Articular chondrocyte of knee joint (primary cell): ENCODE measurements around the gene GSC2. TPM values are rescaled to one million over a fixed set of nuclear protein-coding genes. Genes with fewer than 3 reads are reported as not detected.

ENCODE experiments used
- total RNA-seq: library from RNA; depleted of rRNA; stranded (reverse); fragments of >200 nt; gene quantifications from 2 replicates; pipeline ENCODE4 v1.2.3, GENCODE V29; 2012

Gene GSC2
- total RNA-seq, result not detected in 2 replicates

GRCh38 chr22:19149991-19150390 is at the start of gene GSC2:
TSS of gene GSC2 (minus strand) at chr22:19150292. CDS start at chr22:19150283, 9 bp downstream.

DNA sequence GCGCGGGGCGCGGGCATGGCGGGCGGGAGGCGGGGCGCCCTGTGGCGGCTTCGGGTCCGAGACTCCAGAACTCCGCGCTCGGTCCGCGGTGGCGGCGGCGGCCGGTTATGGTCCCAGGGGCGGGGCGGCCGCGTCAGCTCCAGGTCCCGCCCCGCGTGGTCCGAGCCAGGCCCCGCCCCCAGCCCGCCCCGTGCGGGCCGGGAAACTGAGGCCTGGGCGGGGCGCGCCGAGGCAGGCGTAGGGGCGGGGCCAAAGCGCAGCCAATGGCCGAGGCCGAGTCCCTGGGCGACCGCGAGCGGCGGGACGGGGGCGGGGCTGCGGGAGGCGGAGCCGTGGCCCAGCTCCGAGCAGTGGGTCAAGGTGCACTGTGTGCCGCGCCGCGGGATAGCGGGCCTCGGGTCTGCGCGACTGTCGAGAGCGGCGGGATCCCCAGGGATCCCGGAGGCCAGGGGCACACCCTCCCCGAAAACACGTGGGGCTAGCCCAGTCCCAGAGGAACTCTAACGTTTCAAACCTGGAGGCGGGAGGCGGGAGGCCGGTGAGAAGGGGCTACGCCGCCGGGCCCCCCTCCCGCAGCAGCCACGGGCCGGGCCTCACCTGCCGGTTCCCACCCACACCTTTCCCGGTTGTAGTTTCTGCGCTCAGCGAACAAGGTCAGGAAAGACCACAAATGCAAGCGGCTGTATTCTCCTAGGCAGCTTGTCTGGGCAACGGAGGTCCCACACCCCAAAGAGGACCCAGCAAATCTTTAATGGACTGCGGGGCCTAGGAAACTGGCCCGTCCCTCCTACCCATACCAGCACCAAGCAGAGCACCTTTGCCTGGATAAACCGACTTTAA is 28.8 kb upstream of the GSC2 start, which contains the start of gene SLC25A1:
Gene SLC25A1 (minus strand): TSS at position 80 of the 840 bp plus-strand sequence. CDS start 63 bp downstream, at position 17.

DNA sequence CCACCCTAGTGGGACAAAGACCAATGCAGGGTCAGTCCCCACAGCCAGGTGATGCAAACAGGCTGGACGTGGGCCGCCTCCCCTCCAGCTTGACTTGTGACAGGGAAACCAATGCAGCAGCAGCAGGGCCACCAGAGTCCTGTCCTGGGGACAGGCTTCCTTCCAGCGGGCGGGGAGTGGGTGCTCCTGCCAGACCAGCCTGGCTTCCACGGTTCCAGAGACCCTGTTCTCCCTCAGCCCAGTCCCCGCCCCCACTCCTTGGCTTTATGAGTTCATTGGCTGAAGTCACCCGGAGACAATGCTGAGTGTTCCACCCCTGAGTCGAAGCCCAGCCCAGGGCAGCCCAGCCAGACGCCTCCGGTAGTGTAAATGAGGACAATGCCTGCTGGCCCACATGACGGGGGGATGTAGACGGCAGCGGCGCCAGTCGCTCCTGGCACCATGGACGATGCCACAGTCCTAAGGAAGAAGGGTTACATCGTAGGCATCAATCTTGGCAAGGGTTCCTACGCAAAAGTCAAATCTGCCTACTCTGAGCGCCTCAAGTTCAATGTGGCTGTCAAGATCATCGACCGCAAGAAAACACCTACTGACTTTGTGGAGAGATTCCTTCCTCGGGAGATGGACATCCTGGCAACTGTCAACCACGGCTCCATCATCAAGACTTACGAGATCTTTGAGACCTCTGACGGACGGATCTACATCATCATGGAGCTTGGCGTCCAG is 19.0 kb downstream of the GSC2 start, which contains the start of gene TSSK2:
Gene TSSK2 (plus strand): TSS at position 350 of the 726 bp plus-strand sequence. CDS start 92 bp downstream, at position 442.

DNA sequence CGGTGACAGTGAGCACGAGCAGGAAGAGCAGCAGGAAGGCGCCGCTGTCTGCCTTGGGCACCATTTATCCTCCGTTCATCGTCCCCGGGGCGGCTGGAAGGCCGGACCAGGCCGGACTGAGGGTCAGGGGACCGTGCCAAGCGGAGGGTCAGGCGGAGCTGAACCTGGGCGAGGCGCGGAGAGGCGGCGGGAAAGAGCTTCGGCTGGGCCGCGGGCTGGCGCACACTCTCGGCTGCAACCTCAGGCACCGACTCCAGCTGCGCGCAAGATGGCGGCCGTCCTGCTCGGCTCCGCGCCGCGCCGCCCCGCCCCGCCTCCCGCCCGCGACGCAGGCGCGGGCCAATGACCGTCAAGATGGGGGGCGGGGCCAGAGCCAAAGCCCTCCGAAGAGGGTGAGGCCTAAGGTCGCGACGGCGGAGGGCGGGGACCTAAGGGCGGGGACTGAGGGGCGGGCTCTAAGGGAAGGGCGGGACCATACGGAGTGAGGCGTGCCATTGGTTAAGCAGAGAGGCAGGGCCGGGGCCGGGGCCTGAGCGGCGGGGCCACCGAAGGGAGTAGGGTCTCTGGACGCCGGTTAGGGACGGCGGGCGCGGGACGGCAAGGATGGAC is 27.8 kb downstream of the GSC2 start, which contains the start of gene DGCR2:
Gene DGCR2 (minus strand): TSS at position 270 of the 609 bp plus-strand sequence. CDS start 206 bp downstream, at position 64.

Other genes starting within 250 kb of the GSC2 start
- gene DGCR6, start 244.0 kb downstream of the GSC2 start, total RNA-seq, result 1.2 and 1.6 TPM in 2 replicates
- under 0.01 TPM in 1 of 2 replicates, not detected in the other for gene PRODH, start 214.0 kb downstream of the GSC2 start, total RNA-seq
- 30.6 and 35.7 TPM in 2 replicates for gene DGCR2, start 27.9 kb downstream of the GSC2 start, total RNA-seq
- not detected in 2 replicates for gene TSSK2, start 19.0 kb downstream of the GSC2 start, total RNA-seq
- 15.4 and 15.5 TPM in 2 replicates for gene ESS2, start 5.6 kb downstream of the GSC2 start, total RNA-seq
- 54.0 and 61.5 TPM in 2 replicates for gene SLC25A1, start 28.4 kb upstream of the GSC2 start, total RNA-seq
- gene CLTCL1, start 141.4 kb upstream of the GSC2 start, total RNA-seq, result 5.9 and 10.1 TPM in 2 replicates